GM19035 (cell line): ENCODE data around the gene PANK4.
"Not testable (repeated sequence)": the region's sequence is repeated elsewhere in the genome, so short reads cannot be mapped to it uniquely, and the experiment has no call there.

Experiments
- ATAC-seq: cut with Tn5 transposase; IDR thresholded peaks from one replicate; pipeline ENCODE4 v1.9.1; 2021; ENCODE audit not compliant: unreplicated experiment

Gene PANK4

GRCh38 chr1:2525920-2526823 lies at the start of gene PANK4:
Gene PANK4 (minus strand): TSS chr1:2526596. CDS start chr1:2526587, 9 bp downstream.
- peak; percentile 83 for ATAC-seq

GRCh38 chr1:2574350-2574749 lies 48.0 kb upstream of the PANK4 start:
- no peak for ATAC-seq

- ATAC-seq = no peak
Measured at GRCh38 chr1:2573250-2573920, 47.0 kb upstream of the PANK4 start.

GRCh38 chr1:2571348-2571747 lies 45.0 kb upstream of the PANK4 start:
- ATAC-seq = no peak

GRCh38 chr1:2570332-2570731 lies 43.9 kb upstream of the PANK4 start:
- no peak for ATAC-seq

GRCh38 chr1:2569703-2570102 lies 43.3 kb upstream of the PANK4 start:
- ATAC-seq = not testable (repeated sequence)

GRCh38 chr1:2569060-2569459 lies 42.7 kb upstream of the PANK4 start:
- ATAC-seq = no peak

GRCh38 chr1:2568187-2568816 lies 41.9 kb upstream of the PANK4 start:
- not testable (repeated sequence) for ATAC-seq

- ATAC-seq = no peak
Measured at GRCh38 chr1:2567083-2567679, 40.8 kb upstream of the PANK4 start.

- ATAC-seq = no peak
Measured at GRCh38 chr1:2566101-2567045, 40.0 kb upstream of the PANK4 start.

GRCh38 chr1:2564815-2565374 lies 38.5 kb upstream of the PANK4 start:
- no peak for ATAC-seq

GRCh38 chr1:2564006-2564814 lies 37.8 kb upstream of the PANK4 start:
- ATAC-seq = no peak

- ATAC-seq = no peak
Measured at GRCh38 chr1:2563205-2563604, 36.8 kb upstream of the PANK4 start.

- no peak for ATAC-seq
Measured at GRCh38 chr1:2561898-2562895, 35.8 kb upstream of the PANK4 start.

GRCh38 chr1:2561446-2561845 lies 35.0 kb upstream of the PANK4 start:
- ATAC-seq = no peak

- ATAC-seq = no peak
Measured at GRCh38 chr1:2560299-2561073, 34.1 kb upstream of the PANK4 start.
